ENCODE results near the gene KCNMA1.

- no peak for TF ChIP-seq CTCF (IDR thresholded peaks at IDR 0.05; ENCODE audit: low read depth, low read length)
- no peak for TF ChIP-seq POLR2A (IDR thresholded peaks at IDR 0.05; ENCODE audit: extremely low read depth, insufficient read length)
- no peak for TF ChIP-seq MAX (IDR thresholded peaks at IDR 0.05; ENCODE audit: low read depth, low read length)
Measured at GRCh38 chr10:77151408-77151807, 486.2 kb downstream of the KCNMA1 start.

Data from NB4 (cell line).